Activated naive CD4-positive, alpha-beta T cell (primary cell): ENCODE data around the gene GPS1.

Source experiments
- DNase-seq, 4 experiments: peaks; one replicate each; lab custom pipeline; 2025; lab: John Stamatoyannopoulos, UW

The GPS1 gene

GRCh38 chr17:82059272-82060000, 7.7 kb downstream of the GPS1 start:
- no peak for DNase-seq

- no peak for DNase-seq
Measured at GRCh38 chr17:82060001-82060380, 8.3 kb downstream of the GPS1 start.

DNA sequence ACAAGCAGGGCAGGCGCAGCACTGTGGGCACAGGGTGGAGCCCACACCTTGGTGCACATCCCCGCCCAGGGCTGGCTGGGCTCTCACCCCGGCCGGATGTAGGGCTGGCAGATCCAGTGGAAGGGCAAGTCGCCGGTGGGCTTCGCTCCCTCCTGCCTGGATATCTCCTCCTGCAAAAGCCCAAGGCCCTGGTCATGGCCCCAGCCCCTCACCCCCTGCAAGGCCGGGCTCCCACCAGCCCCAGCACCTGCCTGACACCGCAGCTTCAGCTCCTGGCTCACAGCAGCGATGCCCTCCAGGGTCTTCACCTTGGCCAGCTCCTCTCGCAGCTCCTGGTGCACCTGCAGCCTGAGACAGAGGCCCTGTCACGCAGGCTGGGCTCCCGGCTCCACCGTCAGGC, 8.9 kb downstream of the GPS1 start:
- no peak for DNase-seq

GRCh38 chr17:82061047-82061925, 9.6 kb downstream of the GPS1 start:
- DNase-seq = no peak

DNA sequence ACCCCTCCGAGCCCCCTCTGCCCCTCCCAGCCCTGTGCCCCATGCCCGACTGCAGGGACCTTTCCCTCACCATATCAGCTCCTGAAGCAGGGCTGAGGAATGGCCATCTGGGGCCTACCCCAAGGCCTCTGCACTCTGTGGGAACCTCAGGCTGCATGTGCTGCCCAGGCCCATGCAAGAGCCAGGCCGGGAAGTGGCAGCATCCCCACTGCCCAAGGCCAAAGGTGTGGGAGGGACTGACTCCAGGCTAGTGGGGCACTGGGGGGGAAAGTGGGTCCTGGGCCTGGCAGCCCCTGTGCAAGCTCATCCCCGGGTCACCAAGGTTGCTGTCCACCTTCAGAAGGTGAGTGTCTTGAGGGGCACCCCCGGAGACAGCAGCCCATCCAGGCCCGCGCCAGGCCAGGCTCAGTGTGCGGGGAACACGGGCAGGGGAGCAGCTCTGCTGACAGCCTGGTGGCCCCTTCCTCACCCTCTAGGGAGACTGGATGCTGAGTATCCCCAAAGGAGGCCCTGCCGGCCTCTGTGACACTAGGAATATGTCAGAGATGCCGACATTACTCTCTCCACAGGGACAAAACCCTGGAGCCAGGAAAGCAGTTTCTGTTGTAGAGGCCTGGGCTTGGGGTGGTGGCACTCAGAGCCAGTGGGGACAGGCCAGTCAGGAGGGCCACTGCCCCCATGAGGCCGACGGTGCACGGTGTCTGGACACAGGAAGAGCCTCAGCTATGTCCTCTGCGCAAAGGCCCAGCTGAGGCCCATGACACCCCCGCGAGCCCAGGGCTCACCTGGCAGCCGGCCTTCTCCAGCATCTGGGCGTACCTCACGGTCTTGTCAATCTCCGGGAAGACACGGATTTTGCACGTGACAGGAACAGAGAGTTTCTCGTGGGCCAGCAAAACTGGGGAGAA, 10.6 kb downstream of the GPS1 start:
- DNase-seq = no peak

GRCh38 chr17:82062984-82063368, 11.3 kb downstream of the GPS1 start:
- no peak for DNase-seq

- DNase-seq = no peak
Measured at GRCh38 chr17:82063424-82064415, 12.0 kb downstream of the GPS1 start.

- no peak for DNase-seq
Measured at GRCh38 chr17:82064433-82065192, 12.9 kb downstream of the GPS1 start.

- peak in 1 of 4 experiments; percentile 42 for DNase-seq
Measured at GRCh38 chr17:82065193-82065637, 13.5 kb downstream of the GPS1 start.

- peak; percentile 37 to 69 (median 55) for DNase-seq
Measured at GRCh38 chr17:82065638-82066303, 14.1 kb downstream of the GPS1 start, which contains the start of gene DUS1L. DUS1L (minus strand) TSS chr17:82065804; CDS start chr17:82065059, 745 bp downstream.

GRCh38 chr17:82070611-82071010, 18.9 kb downstream of the GPS1 start:
- no peak for DNase-seq

DNA sequence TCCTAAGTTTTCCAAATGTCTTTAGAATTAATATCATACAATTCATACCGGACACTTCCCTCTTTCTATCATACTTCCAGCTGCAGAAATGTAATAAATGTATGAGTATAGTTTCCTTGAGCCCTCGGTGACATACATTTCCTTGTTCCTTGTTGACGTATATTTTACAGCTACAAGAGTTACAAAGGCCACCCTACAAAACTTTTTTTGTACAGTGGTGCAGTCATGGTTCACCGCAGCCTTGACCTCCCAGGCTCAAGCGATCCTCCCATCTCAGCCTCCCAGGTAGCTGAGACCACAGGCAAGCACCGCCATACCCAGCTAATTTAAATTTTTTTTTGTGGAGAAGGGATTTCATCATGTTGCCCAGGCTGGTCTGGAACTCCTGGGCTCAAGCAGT, 21.1 kb downstream of the GPS1 start:
- DNase-seq = no peak

DNA sequence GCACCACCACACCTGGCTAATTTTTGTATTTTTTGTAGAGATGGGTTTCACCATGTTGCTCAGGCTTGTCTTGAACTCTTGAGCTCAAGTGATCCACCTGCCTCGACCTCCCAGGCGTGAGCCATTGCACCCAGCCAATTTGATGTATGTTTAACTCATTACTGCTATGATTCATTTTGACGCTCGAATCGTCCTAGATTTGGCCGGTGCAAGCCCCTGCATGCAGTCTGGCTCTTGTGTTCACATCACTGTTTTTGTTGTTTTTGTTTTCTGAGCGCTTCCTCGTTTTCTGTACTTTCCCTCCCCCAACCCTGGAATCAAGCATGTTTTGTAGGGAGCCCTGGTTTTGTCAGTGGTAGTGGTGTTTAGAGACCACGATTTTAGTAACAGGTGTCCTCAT, 21.7 kb downstream of the GPS1 start:
- no peak for DNase-seq

- no peak for DNase-seq
Measured at GRCh38 chr17:82076018-82076784, 24.5 kb downstream of the GPS1 start.

- DNase-seq = no peak
Measured at GRCh38 chr17:82076785-82077591, 25.3 kb downstream of the GPS1 start.

DNA sequence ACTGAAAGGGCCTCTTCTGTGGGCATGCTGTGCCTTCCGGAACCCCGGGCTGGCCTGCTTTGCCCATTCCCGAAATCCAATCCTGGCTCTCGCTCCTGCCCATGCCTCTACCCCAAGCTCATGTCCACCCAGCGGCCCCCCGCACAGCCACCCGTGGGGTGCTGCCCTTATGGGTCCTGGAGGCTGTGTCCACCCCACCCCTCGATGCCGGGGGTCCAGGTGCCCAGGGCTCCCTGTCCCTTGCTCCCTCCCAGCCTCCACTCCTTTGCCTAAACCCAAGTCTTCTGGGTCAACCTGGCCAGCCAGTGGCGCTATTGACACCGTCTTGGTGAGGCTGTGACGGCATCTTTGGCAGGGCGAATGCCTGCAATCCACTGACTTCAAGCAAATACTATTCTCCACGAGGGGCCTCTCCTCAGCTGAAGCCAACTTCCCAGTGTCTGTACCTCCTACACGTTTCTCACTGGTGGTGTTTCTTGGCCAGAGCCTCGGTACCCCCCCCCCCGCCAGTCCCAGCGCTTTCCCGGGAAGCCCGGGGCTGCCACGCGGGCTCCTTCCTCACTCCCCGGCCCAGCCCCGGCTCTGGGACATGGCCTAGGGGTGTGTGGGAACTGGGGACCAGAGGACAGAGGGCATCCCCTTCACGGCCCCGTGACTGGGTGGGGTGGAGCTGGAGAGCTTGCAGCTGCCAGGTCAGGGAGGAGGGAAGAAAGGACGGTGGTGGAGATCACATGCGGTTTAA, 26.1 kb downstream of the GPS1 start:
- no peak for DNase-seq

DNA sequence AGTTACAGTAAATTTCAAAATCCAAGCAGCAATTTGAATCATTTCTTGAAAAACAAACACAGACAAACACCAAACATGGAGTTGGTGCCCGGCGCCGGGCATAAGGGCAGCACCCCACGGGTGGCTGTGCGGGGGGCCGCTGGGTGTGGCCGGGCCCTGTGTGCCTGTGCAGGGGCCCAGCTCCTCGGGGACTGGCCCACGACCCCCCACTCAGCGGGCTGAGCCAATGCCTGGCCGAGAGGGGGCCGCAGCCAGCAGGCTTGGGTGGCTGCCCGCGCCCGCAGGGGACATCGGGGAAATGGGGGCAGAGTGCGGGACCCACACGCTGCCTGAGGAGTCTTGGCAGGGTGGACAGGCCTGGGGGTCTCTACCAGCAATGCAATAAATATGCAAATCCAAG, 26.7 kb downstream of the GPS1 start:
- no peak for DNase-seq
